ENCODE measurements around the gene HORMAD1. TPM values are rescaled to one million over a fixed set of nuclear protein-coding genes. Genes with fewer than 3 reads are reported as not detected.

The HORMAD1 gene
- total and polyA plus RNA-seq, 2 of the 13 experiments (the other 11 are each of a cell fraction or from before 2014, with no cell fraction given), result not detected

GRCh38 chr1:150695561-150695960 lies 25.1 kb downstream of the HORMAD1 start:
- H3K9ac ChIP-seq (ENCODE audit: insufficient read depth, low read depth, low read length), result 0 out of 2 replicates have a peak overlapping the region, but pooled peaks have one; percentile 26
- intact Hi-C loops (cut with micrococcal nuclease; ENCODE audit: unreplicated experiment), result loop anchor here (5.0 to 10.0 kb wide), 2 partner anchors 71 to 133 kb away; partner anchors contain the start of gene ENSA
- TF ChIP-seq LRRFIP1 (CRISPR knock-in tag; conservative IDR thresholded peaks at IDR 0.05), result no peak
- no peak for TF ChIP-seq DBP (CRISPR knock-in tag; IDR thresholded peaks at IDR 0.05; ENCODE audit: not compliant biosample characterization)
- no peak for TF ChIP-seq ZNF407 (CRISPR knock-in tag; IDR thresholded peaks at IDR 0.05; ENCODE audit: not compliant biosample characterization)
- TF ChIP-seq MZF1 (CRISPR knock-in tag; IDR thresholded peaks at IDR 0.05; ENCODE audit: borderline replicate concordance), result no peak
- TF ChIP-seq ZNF275 (CRISPR knock-in tag; IDR thresholded peaks at IDR 0.05; ENCODE audit: borderline replicate concordance), result no peak
- no peak for TF ChIP-seq NCOA5 (CRISPR knock-in tag; IDR thresholded peaks at IDR 0.05)

More at GRCh38 chr1:150695561-150695960, 25.1 kb downstream of the HORMAD1 start:
- ChIA-PET CTCF (ENCODE audit: low intra/inter-chr PET ratio, low total read pairs) (no interaction called here), POLR2A (interaction anchor here (2.9 kb wide), 1 partner anchor 67 kb away, joined by 17 read pairs; the partner anchor contains the start of gene ENSA)
- Histone ChIP-seq H3K79me2 (ENCODE audit: insufficient read depth, low read length) (peaks cover 10% of the 10 kb centered on the region), H3K4me3 (replicated peaks in 1 of 3; ENCODE audit: insufficient read depth in 1 of 3, low read depth in 2 of 3, low read length in 3 of 3) (no peak overlapping the region; a peak in 1 of 6 replicates), H3K4me1 (ENCODE audit: insufficient read depth, low read length) (0 out of 2 replicates have a peak, but pooled peaks cover 17% of the 10 kb centered on the region), H3K4me2 (ENCODE audit: low read depth, low read length) (peak overlapping the region; percentile 74), H3K9me3 (ENCODE audit: low read length) (no peaks in the 10 kb centered on the region), H3K27me3 (ENCODE audit: control insufficient read depth in 1 of 2, insufficient read depth in 2 of 2, low read length in 2 of 2) (no peaks in the 10 kb centered on the region; a peak in 1 of 5 replicates), H3K36me3 (replicated peaks in 1 of 2; ENCODE audit: control insufficient read depth in 1 of 2, insufficient read depth in 2 of 2, low read length in 2 of 2) (peaks cover 4 to 28% of the 10 kb centered on the region in 2 experiments; a peak in 4 of 5 replicates), H2AFZ (ENCODE audit: low read length) (no peak overlapping the region), H3K27ac (ENCODE audit: extremely low read length, insufficient read depth, low read length) (no peak overlapping the region), H4K20me1 (ENCODE audit: insufficient read depth, low read length) (no peaks in the 10 kb centered on the region)
- FAIRE-seq (no peak), ATAC-seq (no peak), DNase-seq (ENCODE audit: low spot score) (no peak)
- BruUV-seq (replicated peaks), result no TSS peak
- in situ Hi-C loops (cut with HindIII; ENCODE audit: extremely low pct_ligation_motif_present, low pct_unique_long_range_greater_than_20kb), result no loop called here
- WGBS (ENCODE audit: low lambda C conversion rate), result 88% methylated on average over 4 of the region's 4 CpGs

Measured in HepG2 (cell line).